HT-29 (cell line): ENCODE measurements around the gene C10orf143. TPM values are rescaled to one million over a fixed set of nuclear protein-coding genes. Genes with fewer than 3 reads are reported as not detected.
"Not testable (repeated sequence)": the region's sequence is repeated elsewhere in the genome, so short reads cannot be mapped to it uniquely, and the experiment has no call there.

ENCODE experiments used
- DNase-seq: peaks from one replicate; pipeline ENCODE4 v3.0.0-alpha.2; 2015; ENCODE audit warnings: low spot score
- total RNA-seq: library from RNA; depleted of rRNA; stranded (reverse); fragments of >200 nt; shearing (Covaris generic); gene quantifications from 2 replicates; pipeline ENCODE4 v1.2.3, GENCODE V29; 2014

C10orf143 gene
- total RNA-seq, 1 experiment from 2014 or later = not detected

- DNase-seq = no peak
Observed at GRCh38 chr10:130111852-130112180, 1.2 kb upstream of the C10orf143 start.

GRCh38 chr10:130111113-130111851, 652 bp upstream of the C10orf143 start:
- DNase-seq = peak; percentile 96

GRCh38 chr10:130109796-130110245, 809 bp downstream of the C10orf143 start:
- DNase-seq = peak; percentile 89

- no peak for DNase-seq
Observed at GRCh38 chr10:130108934-130109604, 1.6 kb downstream of the C10orf143 start.

- DNase-seq = not testable (repeated sequence)
Observed at GRCh38 chr10:130108146-130108545, 2.5 kb downstream of the C10orf143 start.

- no peak for DNase-seq
Observed at GRCh38 chr10:130105724-130106123, 4.9 kb downstream of the C10orf143 start.

GRCh38 chr10:130099344-130099743, 11.3 kb downstream of the C10orf143 start:
- no peak for DNase-seq

- DNase-seq = peak; percentile 25
Observed at GRCh38 chr10:130090565-130090964, 20.1 kb downstream of the C10orf143 start.

GRCh38 chr10:130080461-130080814, 30.2 kb downstream of the C10orf143 start:
- DNase-seq = no peak

- no peak for DNase-seq
Observed at GRCh38 chr10:130079614-130080460, 30.8 kb downstream of the C10orf143 start.

- DNase-seq = no peak
Observed at GRCh38 chr10:130078120-130078519, 32.5 kb downstream of the C10orf143 start.

GRCh38 chr10:130076681-130077080, 33.9 kb downstream of the C10orf143 start:
- DNase-seq = no peak

- DNase-seq = no peak
Observed at GRCh38 chr10:130074639-130075038, 36.0 kb downstream of the C10orf143 start.

- DNase-seq = no peak
Observed at GRCh38 chr10:130073912-130074311, 36.7 kb downstream of the C10orf143 start.

- DNase-seq = no peak
Observed at GRCh38 chr10:130072247-130072646, 38.4 kb downstream of the C10orf143 start.

GRCh38 chr10:130067893-130068292, 42.7 kb downstream of the C10orf143 start:
- no peak for DNase-seq

- DNase-seq = no peak
Observed at GRCh38 chr10:130066743-130067142, 43.9 kb downstream of the C10orf143 start.

GRCh38 chr10:130065251-130065650, 45.4 kb downstream of the C10orf143 start:
- no peak for DNase-seq

GRCh38 chr10:130064783-130065182, 45.8 kb downstream of the C10orf143 start:
- no peak for DNase-seq

- DNase-seq = no peak
Observed at GRCh38 chr10:130062976-130063375, 47.7 kb downstream of the C10orf143 start.

- no peak for DNase-seq
Observed at GRCh38 chr10:130062201-130062600, 48.4 kb downstream of the C10orf143 start.

- no peak for DNase-seq
Observed at GRCh38 chr10:130061760-130062159, 48.9 kb downstream of the C10orf143 start.
